Stimulated activated naive CD4-positive, alpha-beta T cell (primary cell): ENCODE results near the gene PPM1A.

Source experiments
- DNase-seq, 6 experiments: peaks; one replicate each; lab custom pipeline; 2025; lab: John Stamatoyannopoulos, UW

The PPM1A gene

GRCh38 chr14:60227291-60227690 is 21.7 kb upstream of the PPM1A start:
- DNase-seq: no peak

GRCh38 chr14:60229614-60230013 is 19.4 kb upstream of the PPM1A start:
- no peak for DNase-seq

- DNase-seq: no peak
Observed at GRCh38 chr14:60232185-60232584, 16.8 kb upstream of the PPM1A start.

GRCh38 chr14:60233251-60233650 is 15.8 kb upstream of the PPM1A start:
- no peak for DNase-seq

GRCh38 chr14:60233891-60234290 is 15.1 kb upstream of the PPM1A start:
- no peak for DNase-seq

GRCh38 chr14:60235440-60235839 is 13.6 kb upstream of the PPM1A start:
- no peak for DNase-seq

- no peak for DNase-seq
Observed at GRCh38 chr14:60238955-60239354, 10.1 kb upstream of the PPM1A start.

GRCh38 chr14:60240139-60240856 is 8.7 kb upstream of the PPM1A start:
- no peak for DNase-seq

- DNase-seq: no peak
Observed at GRCh38 chr14:60241091-60241490, 7.9 kb upstream of the PPM1A start.

GRCh38 chr14:60242429-60242828 is 6.6 kb upstream of the PPM1A start:
- no peak for DNase-seq

GRCh38 chr14:60245380-60246177 is 3.4 kb upstream of the PPM1A start:
- DNase-seq: no peak

GRCh38 chr14:60247994-60248696 is 876 bp upstream of the PPM1A start:
- peak; percentile 64 to 85 (median 82) for DNase-seq

GRCh38 chr14:60249321-60250256 is 568 bp downstream of the PPM1A start:
- peak; percentile 36 to 91 (median 70) for DNase-seq

GRCh38 chr14:60250257-60251035 is 1.4 kb downstream of the PPM1A start:
- DNase-seq: no peak

- no peak for DNase-seq
Observed at GRCh38 chr14:60251877-60252276, 2.9 kb downstream of the PPM1A start.

- no peak for DNase-seq
Observed at GRCh38 chr14:60252630-60253029, 3.6 kb downstream of the PPM1A start.

- DNase-seq: no peak
Observed at GRCh38 chr14:60253649-60254048, 4.6 kb downstream of the PPM1A start.

GRCh38 chr14:60254176-60254575 is 5.2 kb downstream of the PPM1A start:
- no peak for DNase-seq

GRCh38 chr14:60257865-60258264 is 8.8 kb downstream of the PPM1A start:
- DNase-seq: no peak

- no peak for DNase-seq
Observed at GRCh38 chr14:60265163-60265562, 16.1 kb downstream of the PPM1A start.
